NCI-H1092 (cell line): ENCODE results near the gene ASCC3.
"Not testable (repeated sequence)": the region's sequence is repeated elsewhere in the genome, so short reads cannot be mapped to it uniquely, and the experiment has no call there.

ENCODE experiments used
- DNase-seq: peaks from one replicate; lab custom pipeline; 2025; lab: John Stamatoyannopoulos, UW

The ASCC3 gene

GRCh38 chr6:100806296-100806695, 74.8 kb downstream of the ASCC3 start:
- DNase-seq = no peak

GRCh38 chr6:100803264-100804045, 77.7 kb downstream of the ASCC3 start:
- no peak for DNase-seq

GRCh38 chr6:100801036-100801435, 80.1 kb downstream of the ASCC3 start:
- no peak for DNase-seq

- DNase-seq = no peak
Measured at GRCh38 chr6:100796049-100796823, 84.9 kb downstream of the ASCC3 start.

GRCh38 chr6:100790084-100790483, 91.0 kb downstream of the ASCC3 start:
- no peak for DNase-seq

GRCh38 chr6:100785982-100786381, 95.1 kb downstream of the ASCC3 start:
- DNase-seq = no peak

GRCh38 chr6:100780648-100781047, 100.5 kb downstream of the ASCC3 start:
- DNase-seq = no peak

GRCh38 chr6:100775667-100776066, 105.5 kb downstream of the ASCC3 start:
- no peak for DNase-seq

GRCh38 chr6:100774681-100775080, 106.4 kb downstream of the ASCC3 start:
- DNase-seq = no peak

GRCh38 chr6:100768816-100769351, 112.2 kb downstream of the ASCC3 start:
- DNase-seq = no peak

GRCh38 chr6:100763617-100764241, 117.4 kb downstream of the ASCC3 start:
- no peak for DNase-seq

GRCh38 chr6:100761841-100762240, 119.3 kb downstream of the ASCC3 start:
- no peak for DNase-seq

- DNase-seq = not testable (repeated sequence)
Measured at GRCh38 chr6:100758386-100758785, 122.7 kb downstream of the ASCC3 start.

GRCh38 chr6:100753421-100753820, 127.7 kb downstream of the ASCC3 start:
- DNase-seq = no peak

GRCh38 chr6:100751590-100751989, 129.5 kb downstream of the ASCC3 start:
- DNase-seq = no peak

- no peak for DNase-seq
Measured at GRCh38 chr6:100745419-100746041, 135.6 kb downstream of the ASCC3 start.

GRCh38 chr6:100740439-100740838, 140.7 kb downstream of the ASCC3 start:
- no peak for DNase-seq

GRCh38 chr6:100737720-100738119, 143.4 kb downstream of the ASCC3 start:
- not testable (repeated sequence) for DNase-seq

- DNase-seq = no peak
Measured at GRCh38 chr6:100731411-100731810, 149.7 kb downstream of the ASCC3 start.

- DNase-seq = no peak
Measured at GRCh38 chr6:100730001-100730980, 150.8 kb downstream of the ASCC3 start.

- no peak for DNase-seq
Measured at GRCh38 chr6:100726666-100727065, 154.5 kb downstream of the ASCC3 start.
